HepG2 (cell line): ENCODE data around the gene IRS1. TPM values are rescaled to one million over a fixed set of nuclear protein-coding genes. Genes with fewer than 3 reads are reported as not detected.
A peak's percentile ranks its signal among the peaks of the same experiment; 100 is the strongest.

Experiments used
- FOXK1 ChIP-seq: sonication (generic); formaldehyde crosslinking; IDR thresholded peaks from 2 replicates; pipeline ENCODE4 v1.4.0; 2020; ENCODE audit warnings: low read depth, missing genetic modification reagents, borderline replicate concordance
- HOXD1 ChIP-seq: sonication (generic); formaldehyde crosslinking; IDR thresholded peaks from 2 replicates; pipeline ENCODE4 v1.5.0; 2020; ENCODE audit warnings: missing genetic modification reagents
- KAT7 ChIP-seq: IDR thresholded peaks from 2 replicates; pipeline ENCODE4 v1.6.1; 2018; ENCODE audit warnings: borderline replicate concordance, missing compliant biosample characterization
- KLF15 ChIP-seq: sonication (generic); formaldehyde crosslinking; IDR thresholded peaks from 2 replicates; pipeline ENCODE4 v1.8.1; 2023; ENCODE audit warnings: borderline replicate concordance, mild to moderate bottlenecking, inconsistent platforms, missing genetic modification reagents, mixed read lengths
- NAIF1 ChIP-seq: sonication (generic); formaldehyde crosslinking; IDR thresholded peaks from 2 replicates; pipeline ENCODE4 v1.5.0; 2020; ENCODE audit warnings: mild to moderate bottlenecking, missing genetic modification reagents, borderline replicate concordance
- RFXAP ChIP-seq: sonication (generic); formaldehyde crosslinking; IDR thresholded peaks from 2 replicates; pipeline ENCODE4 v1.4.0; 2020; ENCODE audit warnings: missing genetic modification reagents, borderline replicate concordance
- SMARCE1 ChIP-seq: fragments of 450-650 bp; IDR thresholded peaks from 2 replicates; pipeline ENCODE4 v1.6.1; 2017; ENCODE audit warnings: borderline replicate concordance
- SP4 ChIP-seq: sonication (generic); formaldehyde crosslinking; IDR thresholded peaks from 2 replicates; pipeline ENCODE4 v1.8.1; 2023; ENCODE audit warnings: mild to moderate bottlenecking, missing genetic modification reagents
- ZBTB4 ChIP-seq: sonication (generic); formaldehyde crosslinking; IDR thresholded peaks from 2 replicates; pipeline ENCODE4 v1.4.0; 2020; ENCODE audit warnings: missing genetic modification reagents, mild to moderate bottlenecking, borderline replicate concordance
- ZBTB40 ChIP-seq, 2 experiments: fragments of 450-650 bp in 1 of 2; sonication (generic) in 1 of 2; formaldehyde crosslinking in 1 of 2; IDR thresholded peaks; 2 replicates each; pipeline versions ENCODE4 v1.6.1 to v1.8.0; 2016 to 2022; ENCODE audit warnings: antibody characterized with exemption in 1 of 2, mild to moderate bottlenecking in 1 of 2, missing genetic modification reagents in 1 of 2
- ZNF713 ChIP-seq: sonication (generic); formaldehyde crosslinking; IDR thresholded peaks from 2 replicates; pipeline ENCODE4 v1.4.0; 2020; ENCODE audit warnings: mild to moderate bottlenecking, missing genetic modification reagents
- polyA plus RNA-seq, 8 experiments: library from polyadenylated mRNA; depleted of rRNA in 3 of 8; stranded (reverse) in 7 of 8; unstranded in 1 of 8; fragments of >200 nt; fragmentation: Illumina TruSeq in 4 of 8; extraction: Trizol in 4 of 8; gene quantifications; 2 replicates each; pipeline versions ENCODE4 v1.2.1 to v1.2.3, GENCODE V29; 2011 to 2016; ENCODE audit warnings: low read depth in 4 of 8, missing spikeins in 1 of 8, mixed read lengths in 1 of 8; ENCODE audit not compliant: insufficient read depth in 1 of 8
- total RNA-seq, 5 experiments: library from RNA; depleted of rRNA; stranded (reverse); fragments of >200 nt; fragmentation: Illumina TruSeq; extraction: Trizol; gene quantifications; 2 replicates each; pipeline ENCODE4 v1.2.3, GENCODE V29; 2016; ENCODE audit warnings: low read depth in 1 of 5
- TF ChIP-seq, protein P1 (sequence below): sonication (generic); formaldehyde crosslinking; IDR thresholded peaks from 2 replicates; pipeline ENCODE4 v1.5.0; 2020; ENCODE audit warnings: missing genetic modification reagents
- TF ChIP-seq, protein P2 (sequence below): sonication (generic); formaldehyde crosslinking; IDR thresholded peaks from 2 replicates; pipeline ENCODE4 v1.4.0; 2020; ENCODE audit warnings: missing genetic modification reagents, borderline replicate concordance

IRS1 gene
- total and polyA plus RNA-seq, 2 of the 13 experiments (the other 11 are each of a cell fraction or from before 2014, with no cell fraction given): 8.7 to 9.0 TPM

- TF ChIP-seq KLF15 (no peak), ZBTB4 (CRISPR knock-in tag) (peak; percentile 64; the same call in 1 of the 2 replicates), FOXK1 (CRISPR knock-in tag) (peak; percentile 59; the same call in 1 of the 2 replicates), ZNF713 (CRISPR knock-in tag) (no peak), NAIF1 (CRISPR knock-in tag) (no peak), SMARCE1 (no peak), HOXD1 (CRISPR knock-in tag) (0 out of 2 replicates have a peak, but pooled peaks have one; percentile 37), SP4 (CRISPR knock-in tag) (no peak), RFXAP (no peak), ZBTB40 (IDR thresholded peaks at IDR 0.05) (no peak), ZBTB40 (CRISPR knock-in tag; IDR thresholded peaks at IDR 0.05) (no peak), KAT7 (CRISPR knock-in tag) (peak; percentile 49; the same call in 1 of the 2 replicates)
- TF ChIP-seq, protein P1, sequence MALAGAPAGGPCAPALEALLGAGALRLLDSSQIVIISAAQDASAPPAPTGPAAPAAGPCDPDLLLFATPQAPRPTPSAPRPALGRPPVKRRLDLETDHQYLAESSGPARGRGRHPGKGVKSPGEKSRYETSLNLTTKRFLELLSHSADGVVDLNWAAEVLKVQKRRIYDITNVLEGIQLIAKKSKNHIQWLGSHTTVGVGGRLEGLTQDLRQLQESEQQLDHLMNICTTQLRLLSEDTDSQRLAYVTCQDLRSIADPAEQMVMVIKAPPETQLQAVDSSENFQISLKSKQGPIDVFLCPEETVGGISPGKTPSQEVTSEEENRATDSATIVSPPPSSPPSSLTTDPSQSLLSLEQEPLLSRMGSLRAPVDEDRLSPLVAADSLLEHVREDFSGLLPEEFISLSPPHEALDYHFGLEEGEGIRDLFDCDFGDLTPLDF: no peak
- TF ChIP-seq, protein P2, sequence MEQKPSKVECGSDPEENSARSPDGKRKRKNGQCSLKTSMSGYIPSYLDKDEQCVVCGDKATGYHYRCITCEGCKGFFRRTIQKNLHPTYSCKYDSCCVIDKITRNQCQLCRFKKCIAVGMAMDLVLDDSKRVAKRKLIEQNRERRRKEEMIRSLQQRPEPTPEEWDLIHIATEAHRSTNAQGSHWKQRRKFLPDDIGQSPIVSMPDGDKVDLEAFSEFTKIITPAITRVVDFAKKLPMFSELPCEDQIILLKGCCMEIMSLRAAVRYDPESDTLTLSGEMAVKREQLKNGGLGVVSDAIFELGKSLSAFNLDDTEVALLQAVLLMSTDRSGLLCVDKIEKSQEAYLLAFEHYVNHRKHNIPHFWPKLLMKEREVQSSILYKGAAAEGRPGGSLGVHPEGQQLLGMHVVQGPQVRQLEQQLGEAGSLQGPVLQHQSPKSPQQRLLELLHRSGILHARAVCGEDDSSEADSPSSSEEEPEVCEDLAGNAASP (CRISPR knock-in tag): no peak
Measured at GRCh38 chr2:226799211-226799975, at the start of gene IRS1 (continued).
